Right lobe of liver (tissue), 4 donors: ENCODE results near the gene PCK1.

Experiments used
- POLR2A ChIP-seq: fragments of 450-650 bp; IDR thresholded peaks from one replicate; pipeline ENCODE4 v1.6.1; 2017; ENCODE audit warnings: antibody characterized with exemption, mild to moderate bottlenecking
- TF ChIP-seq, protein P1 (sequence below), 4 donors: fragments of 200-600 bp in 3 of 4; fragments of 450-650 bp in 1 of 4; IDR thresholded peaks; one replicate each; pipeline versions ENCODE4 v1.5.1 to v1.8.0; 2016 to 2022; ENCODE audit warnings: antibody characterized with exemption in 4 of 4, mild to moderate bottlenecking in 2 of 4
- donor health status: DM: no; HTN: no; CAD: no.
- donor health status: DM: no; HTN: no; CAD: no.
- donor health status: DM: no; HTN: yes; CAD: no.

DNA sequence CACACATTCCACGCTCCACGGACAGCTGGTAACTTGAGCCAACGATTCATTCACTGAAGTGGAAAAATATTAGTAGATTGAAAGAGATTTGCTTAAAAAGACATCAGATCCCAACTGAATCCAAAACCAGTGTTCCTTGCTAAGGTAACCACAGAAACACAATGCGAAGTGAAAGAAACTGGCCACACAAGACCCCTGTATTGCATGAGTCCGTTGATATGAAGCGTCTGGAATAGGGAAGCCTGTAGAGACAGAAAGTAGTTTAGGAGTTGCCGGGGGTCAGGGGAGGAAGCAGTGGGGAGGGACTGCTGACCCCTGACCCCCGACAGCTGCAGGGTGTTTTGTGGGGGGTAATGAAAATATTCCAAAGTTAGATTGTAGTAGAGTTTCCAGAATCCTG is 10.0 kb downstream of the PCK1 start:
- TF ChIP-seq, protein P1, sequence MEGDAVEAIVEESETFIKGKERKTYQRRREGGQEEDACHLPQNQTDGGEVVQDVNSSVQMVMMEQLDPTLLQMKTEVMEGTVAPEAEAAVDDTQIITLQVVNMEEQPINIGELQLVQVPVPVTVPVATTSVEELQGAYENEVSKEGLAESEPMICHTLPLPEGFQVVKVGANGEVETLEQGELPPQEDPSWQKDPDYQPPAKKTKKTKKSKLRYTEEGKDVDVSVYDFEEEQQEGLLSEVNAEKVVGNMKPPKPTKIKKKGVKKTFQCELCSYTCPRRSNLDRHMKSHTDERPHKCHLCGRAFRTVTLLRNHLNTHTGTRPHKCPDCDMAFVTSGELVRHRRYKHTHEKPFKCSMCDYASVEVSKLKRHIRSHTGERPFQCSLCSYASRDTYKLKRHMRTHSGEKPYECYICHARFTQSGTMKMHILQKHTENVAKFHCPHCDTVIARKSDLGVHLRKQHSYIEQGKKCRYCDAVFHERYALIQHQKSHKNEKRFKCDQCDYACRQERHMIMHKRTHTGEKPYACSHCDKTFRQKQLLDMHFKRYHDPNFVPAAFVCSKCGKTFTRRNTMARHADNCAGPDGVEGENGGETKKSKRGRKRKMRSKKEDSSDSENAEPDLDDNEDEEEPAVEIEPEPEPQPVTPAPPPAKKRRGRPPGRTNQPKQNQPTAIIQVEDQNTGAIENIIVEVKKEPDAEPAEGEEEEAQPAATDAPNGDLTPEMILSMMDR (IDR thresholded peaks at IDR 0.05): no peak
- TF ChIP-seq POLR2A: no peak
